WI38 (cell line): Measurements from ENCODE around the gene ZNF513.
A peak's percentile ranks its signal among the peaks of the same experiment; 100 is the strongest.

Experiments used
- H3K4me3 ChIP-seq: 2 replicates; pipeline ENCODE4 v1.5.1; 2011; ENCODE audit warnings: low read depth, mild to moderate bottlenecking, control low read depth, low read length
- TF ChIP-seq, protein P1 (sequence below): IDR thresholded peaks from 2 replicates; pipeline ENCODE4 v1.5.1; 2012; ENCODE audit warnings: low read depth, mild to moderate bottlenecking, control low read depth, low read length

Gene ZNF513

DNA sequence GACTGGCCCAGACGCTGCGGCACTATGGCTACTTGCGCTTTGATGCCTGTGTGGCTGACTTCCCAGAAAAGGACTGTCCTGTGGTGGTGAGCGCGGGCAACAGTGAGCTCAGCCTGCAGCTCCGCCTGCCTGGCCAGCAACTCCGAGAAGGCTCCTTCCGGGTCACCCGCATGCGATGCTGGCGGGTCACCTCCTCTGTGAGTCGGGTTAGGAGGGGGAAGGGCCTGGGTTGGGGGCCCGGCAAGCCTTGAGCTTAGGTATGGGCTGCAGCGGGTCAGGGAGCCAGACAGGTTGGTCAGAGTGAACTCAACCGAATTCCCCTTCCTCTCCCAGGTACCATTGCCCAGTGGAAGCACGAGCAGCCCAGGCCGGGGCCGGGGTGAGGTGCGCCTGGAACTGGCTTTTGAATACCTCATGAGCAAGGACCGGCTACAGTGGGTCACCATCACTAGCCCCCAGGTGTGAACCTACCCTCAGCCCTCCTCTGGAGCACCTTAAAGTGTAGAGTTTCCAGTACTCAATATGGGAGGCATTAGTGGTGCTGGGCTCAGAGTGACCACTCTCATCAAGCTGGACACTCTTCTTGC is 4.9 kb downstream of the ZNF513 start:
- no peak overlapping the region for H3K4me3 ChIP-seq
- TF ChIP-seq, protein P1, sequence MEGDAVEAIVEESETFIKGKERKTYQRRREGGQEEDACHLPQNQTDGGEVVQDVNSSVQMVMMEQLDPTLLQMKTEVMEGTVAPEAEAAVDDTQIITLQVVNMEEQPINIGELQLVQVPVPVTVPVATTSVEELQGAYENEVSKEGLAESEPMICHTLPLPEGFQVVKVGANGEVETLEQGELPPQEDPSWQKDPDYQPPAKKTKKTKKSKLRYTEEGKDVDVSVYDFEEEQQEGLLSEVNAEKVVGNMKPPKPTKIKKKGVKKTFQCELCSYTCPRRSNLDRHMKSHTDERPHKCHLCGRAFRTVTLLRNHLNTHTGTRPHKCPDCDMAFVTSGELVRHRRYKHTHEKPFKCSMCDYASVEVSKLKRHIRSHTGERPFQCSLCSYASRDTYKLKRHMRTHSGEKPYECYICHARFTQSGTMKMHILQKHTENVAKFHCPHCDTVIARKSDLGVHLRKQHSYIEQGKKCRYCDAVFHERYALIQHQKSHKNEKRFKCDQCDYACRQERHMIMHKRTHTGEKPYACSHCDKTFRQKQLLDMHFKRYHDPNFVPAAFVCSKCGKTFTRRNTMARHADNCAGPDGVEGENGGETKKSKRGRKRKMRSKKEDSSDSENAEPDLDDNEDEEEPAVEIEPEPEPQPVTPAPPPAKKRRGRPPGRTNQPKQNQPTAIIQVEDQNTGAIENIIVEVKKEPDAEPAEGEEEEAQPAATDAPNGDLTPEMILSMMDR = no peak

DNA sequence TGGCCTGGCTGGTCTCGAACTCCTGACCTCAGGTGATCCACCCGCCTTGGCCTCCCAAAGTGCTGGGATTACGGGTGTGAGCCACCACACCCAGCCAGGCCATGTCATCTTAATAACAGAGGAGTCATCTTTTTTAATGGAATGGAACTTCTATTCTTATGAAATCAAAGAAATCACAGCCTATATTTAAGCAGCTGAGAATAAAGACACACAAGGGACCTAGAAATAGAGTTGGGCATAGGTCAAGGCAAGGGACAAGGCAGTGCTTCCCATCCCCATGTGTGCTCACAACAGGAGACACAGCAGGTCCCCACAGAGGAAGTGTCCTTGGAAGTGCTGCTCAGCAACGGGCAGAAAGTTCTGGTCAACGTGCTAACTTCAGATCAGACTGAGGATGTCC is 7.0 kb downstream of the ZNF513 start:
- TF ChIP-seq, protein P1 = no peak
- H3K4me3 ChIP-seq = no peak overlapping the region

DNA sequence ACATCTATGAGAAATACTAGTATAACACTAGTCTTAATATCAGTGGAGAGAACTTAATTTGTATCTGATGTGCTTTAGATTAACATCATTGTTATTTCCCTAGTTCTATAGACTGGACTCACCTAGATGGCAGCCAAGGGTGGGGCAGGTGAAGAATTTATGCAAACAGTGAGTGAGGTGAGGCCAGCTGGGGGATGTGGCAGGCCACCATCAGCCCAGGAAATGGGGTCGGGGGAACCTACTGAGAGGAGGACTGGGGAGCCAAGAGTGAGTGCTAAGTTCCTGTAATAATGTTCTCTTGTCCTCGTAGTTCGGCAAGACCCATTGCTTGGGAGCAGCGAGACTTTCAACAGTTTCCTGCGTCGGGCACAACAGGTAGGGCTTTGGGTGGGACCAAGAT is 7.6 kb downstream of the ZNF513 start:
- TF ChIP-seq, protein P1 = no peak

GRCh38 chr2:27370816-27371620 is 9.5 kb downstream of the ZNF513 start:
- peak overlapping the region; percentile 94 for H3K4me3 ChIP-seq
- TF ChIP-seq, protein P1 = no peak

More for the DNA sequence above, 7.6 kb downstream of the ZNF513 start:
- no peak overlapping the region for H3K4me3 ChIP-seq

GRCh38 chr2:27370026-27370815 is 10.3 kb downstream of the ZNF513 start, which contains the start of the genes EIF2B4 and SNX17:
Gene EIF2B4, minus strand, starts transcription at chr2:27370338. Its CDS starts 24 bp downstream, at chr2:27370314.
Gene SNX17, plus strand, starts transcription at chr2:27370616. Its CDS starts 128 bp downstream, at chr2:27370744.
- TF ChIP-seq, protein P1 = peak; percentile 62
- H3K4me3 ChIP-seq = peak within 1 kb of the TSS; percentile 94

DNA sequence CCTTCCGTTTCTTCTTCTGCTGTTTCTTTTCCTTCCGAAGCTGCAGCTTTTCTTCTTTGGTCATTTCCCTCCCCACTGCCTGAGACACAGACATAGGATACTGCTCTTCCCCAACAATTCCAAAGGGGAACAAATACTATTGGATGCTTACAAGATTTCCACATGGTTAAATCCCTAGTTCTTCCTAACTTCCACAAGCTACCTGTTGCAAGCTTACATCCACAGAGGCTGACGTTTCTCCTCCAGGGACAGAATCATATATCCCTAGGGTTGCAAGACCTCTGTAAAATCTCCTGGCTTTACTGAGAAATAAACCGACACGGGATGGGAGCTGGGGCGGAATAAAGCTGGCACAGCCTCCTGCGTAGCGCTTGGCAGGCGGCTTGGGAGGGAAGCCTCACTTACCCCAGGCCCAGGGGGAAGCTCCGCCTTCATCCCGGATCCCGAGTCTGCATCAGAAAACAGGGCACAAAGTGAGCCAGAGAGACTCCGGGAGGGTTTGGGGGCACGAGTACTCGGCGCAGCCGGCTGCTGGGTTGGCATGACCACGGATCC is 11.0 kb downstream of the ZNF513 start:
- peak overlapping the region; percentile 94 for H3K4me3 ChIP-seq
- TF ChIP-seq, protein P1 = no peak
